ENCODE data around the gene ANAPC4. TPM values are rescaled to one million over a fixed set of nuclear protein-coding genes. Genes with fewer than 3 reads are reported as not detected.

ANAPC4 gene
- total and polyA plus RNA-seq, 8 donors = 9.0 to 39.9 (median 14.4) TPM

DNA sequence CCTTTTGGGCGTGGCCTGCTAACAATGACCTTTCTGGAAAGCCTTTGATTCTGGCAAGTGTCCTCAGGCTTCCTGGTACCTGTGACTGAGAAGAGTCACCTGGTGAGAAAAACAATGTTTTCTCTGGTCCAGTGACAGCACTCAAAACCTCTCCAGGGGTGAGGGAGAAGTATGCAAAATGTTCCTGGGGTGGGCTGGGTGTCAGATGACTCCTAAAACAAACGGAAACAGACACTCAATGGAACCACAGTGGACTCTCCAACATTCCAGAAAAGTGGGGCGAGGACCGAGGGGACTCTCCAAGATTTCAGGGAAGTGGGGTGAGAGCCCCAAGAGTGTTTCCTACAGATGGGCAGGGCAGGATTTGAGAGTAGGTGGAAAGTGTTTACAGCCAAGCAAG, 69.5 kb downstream of the ANAPC4 start:
- H3K36me3 ChIP-seq = no peaks in the 10 kb centered on the region
- intact Hi-C loops (cut with DNase I) = loop anchor here in 1 of 3 donors (10.0 kb wide), 1 partner anchor 318 kb away; no protein-coding TSS in a partner anchor
- H3K4me1 ChIP-seq = no peaks in the 10 kb centered on the region
- FAIRE-seq (no peak), ATAC-seq (no peak), DNase-seq (no peak)
- H3K27me3 ChIP-seq = no peaks in the 10 kb centered on the region
- 69 to 71% methylated on average over 4 of the region's 4 CpGs for WGBS, 2 donors
- H3K9me3 ChIP-seq = no peaks in the 10 kb centered on the region
- H3K27ac ChIP-seq = no peak overlapping the region
- H3K4me3 ChIP-seq = no peak overlapping the region
- TF ChIP-seq, protein P1, sequence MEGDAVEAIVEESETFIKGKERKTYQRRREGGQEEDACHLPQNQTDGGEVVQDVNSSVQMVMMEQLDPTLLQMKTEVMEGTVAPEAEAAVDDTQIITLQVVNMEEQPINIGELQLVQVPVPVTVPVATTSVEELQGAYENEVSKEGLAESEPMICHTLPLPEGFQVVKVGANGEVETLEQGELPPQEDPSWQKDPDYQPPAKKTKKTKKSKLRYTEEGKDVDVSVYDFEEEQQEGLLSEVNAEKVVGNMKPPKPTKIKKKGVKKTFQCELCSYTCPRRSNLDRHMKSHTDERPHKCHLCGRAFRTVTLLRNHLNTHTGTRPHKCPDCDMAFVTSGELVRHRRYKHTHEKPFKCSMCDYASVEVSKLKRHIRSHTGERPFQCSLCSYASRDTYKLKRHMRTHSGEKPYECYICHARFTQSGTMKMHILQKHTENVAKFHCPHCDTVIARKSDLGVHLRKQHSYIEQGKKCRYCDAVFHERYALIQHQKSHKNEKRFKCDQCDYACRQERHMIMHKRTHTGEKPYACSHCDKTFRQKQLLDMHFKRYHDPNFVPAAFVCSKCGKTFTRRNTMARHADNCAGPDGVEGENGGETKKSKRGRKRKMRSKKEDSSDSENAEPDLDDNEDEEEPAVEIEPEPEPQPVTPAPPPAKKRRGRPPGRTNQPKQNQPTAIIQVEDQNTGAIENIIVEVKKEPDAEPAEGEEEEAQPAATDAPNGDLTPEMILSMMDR (IDR thresholded peaks at IDR 0.05) = no peak

GRCh38 chr4:25448379-25449109, 71.5 kb downstream of the ANAPC4 start:
- Histone ChIP-seq H3K27me3 (no peaks in the 10 kb centered on the region), H3K4me3 (no peak overlapping the region), H3K36me3 (no peaks in the 10 kb centered on the region), H3K27ac (no peak overlapping the region), H3K9me3 (no peaks in the 10 kb centered on the region), H3K4me1 (no peaks in the 10 kb centered on the region)
- 66 to 80% methylated on average over 5 of the region's 5 CpGs for WGBS, 2 donors
- no peak for FAIRE-seq
- intact Hi-C loops (cut with DNase I) = loop anchor here in 1 of 3 donors (10.0 kb wide), 1 partner anchor 316 kb away; no protein-coding TSS in a partner anchor
- TF ChIP-seq, protein P1 (IDR thresholded peaks at IDR 0.05) = no peak
- no peak for DNase-seq
- no peak for ATAC-seq

- H3K9me3 ChIP-seq = no peaks in the 10 kb centered on the region
- no peaks in the 10 kb centered on the region for H3K4me1 ChIP-seq
- no peaks in the 10 kb centered on the region for H3K36me3 ChIP-seq
- TF ChIP-seq, protein P1 (IDR thresholded peaks at IDR 0.05) = no peak
- H3K27ac ChIP-seq = no peak overlapping the region
- no peak overlapping the region for H3K4me3 ChIP-seq
- WGBS, 2 donors = 67 to 86% methylated on average over 5 of the region's 5 CpGs
- no peak for DNase-seq
- no peak for ATAC-seq
- intact Hi-C loops (cut with DNase I) = loop anchor here in 1 of 3 donors (10.0 kb wide), 1 partner anchor 316 kb away; no protein-coding TSS in a partner anchor
- H3K27me3 ChIP-seq = no peaks in the 10 kb centered on the region
- no peak for FAIRE-seq
Measured at GRCh38 chr4:25449270-25449669, 72.2 kb downstream of the ANAPC4 start.

DNA sequence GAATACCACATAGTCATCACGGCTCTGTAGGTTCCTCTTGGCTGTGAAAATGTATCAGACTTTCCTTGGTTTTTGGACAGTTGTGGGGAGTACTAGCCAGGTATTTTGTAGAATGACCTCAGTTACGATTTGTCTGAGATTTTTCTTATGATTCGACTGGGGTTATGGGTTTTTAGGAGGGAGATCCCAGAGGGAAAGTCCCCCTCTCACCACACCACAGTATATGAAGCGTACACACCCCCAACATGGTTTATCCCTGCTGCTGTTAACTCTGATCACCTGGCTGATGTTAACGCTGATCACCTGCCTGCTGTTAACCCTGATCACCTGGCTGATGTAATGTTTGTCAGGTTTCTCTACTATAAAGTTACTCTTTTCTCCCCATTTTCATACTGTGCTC, 72.6 kb downstream of the ANAPC4 start:
- intact Hi-C loops (cut with DNase I) = loop anchor here in 1 of 3 donors (10.0 kb wide), 1 partner anchor 315 kb away; no protein-coding TSS in a partner anchor
- Histone ChIP-seq H3K9me3 (no peaks in the 10 kb centered on the region), H3K27ac (no peak overlapping the region), H3K36me3 (no peaks in the 10 kb centered on the region), H3K4me1 (no peaks in the 10 kb centered on the region), H3K27me3 (no peaks in the 10 kb centered on the region), H3K4me3 (no peak overlapping the region)
- no peak for DNase-seq
- TF ChIP-seq, protein P1 (IDR thresholded peaks at IDR 0.05) = no peak
- FAIRE-seq = no peak
- ATAC-seq = no peak
- 75 to 82% methylated on average over 5 of the region's 5 CpGs for WGBS, 2 donors

DNA sequence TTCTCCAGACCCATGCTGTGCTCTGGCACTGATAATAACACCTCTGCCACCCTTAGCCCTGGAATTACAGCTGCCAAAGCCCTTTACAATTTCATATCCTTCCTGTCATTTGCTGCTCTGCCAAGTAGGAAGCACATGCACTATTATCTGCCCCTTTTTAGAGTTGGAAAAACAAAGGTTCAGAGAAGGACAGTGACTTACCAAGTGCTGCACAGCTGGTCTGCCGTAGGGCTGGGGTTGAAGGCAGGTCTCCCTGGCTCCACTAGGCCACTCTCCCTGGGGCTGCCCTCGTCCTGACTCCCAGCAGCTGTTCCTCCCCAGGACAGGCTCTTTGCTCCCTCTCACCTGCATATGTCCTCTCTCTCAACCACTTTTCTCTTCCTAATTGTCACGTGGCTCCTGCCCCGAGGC, 73.4 kb downstream of the ANAPC4 start:
- H3K4me1 ChIP-seq = no peaks in the 10 kb centered on the region
- intact Hi-C loops (cut with DNase I) = no loop called here
- WGBS, 2 donors = 77 to 79% methylated on average over 4 of the region's 4 CpGs
- no peaks in the 10 kb centered on the region for H3K36me3 ChIP-seq
- H3K27me3 ChIP-seq = no peaks in the 10 kb centered on the region
- H3K9me3 ChIP-seq = no peaks in the 10 kb centered on the region
- no peak overlapping the region for H3K4me3 ChIP-seq
- no peak for DNase-seq
- FAIRE-seq = no peak
- TF ChIP-seq, protein P1 (IDR thresholded peaks at IDR 0.05) = no peak
- H3K27ac ChIP-seq = no peak overlapping the region
- ATAC-seq = no peak

Measured in pancreas (tissue), 10 donors.